K562 (cell line): ENCODE data around the gene LRRK1. TPM values are rescaled to one million over a fixed set of nuclear protein-coding genes. Genes with fewer than 3 reads are reported as not detected.

Source experiments
- ATAC-seq: fragments of 200-7000 bp; cut with Tn5 transposase; 3 replicates; pipeline ENCODE4 v1.9.1; 2020; ENCODE audit warnings: moderate library complexity
- BruUV-seq: library from RNA; stranded (reverse); fragments of 400-500 nt; replicated peaks from 2 replicates; lab custom pipeline; 2021; lab: Mats Ljungman, UMichigan
- CTCF ChIA-PET: fragments of 300-600 bp; formaldehyde crosslinking; extraction: SDS; loops from one replicate; lab custom pipeline; 2021; ENCODE audit warnings: low intra/inter-chr PET ratio; lab: Yijun Ruan, JAX
- POLR2A ChIA-PET: fragments of 300-600, 350-650 bp; sonication (Branson Sonifier 250); formaldehyde crosslinking; extraction: SDS; loops from one replicate; lab custom pipeline; 2021; ENCODE audit warnings: antibody characterized with exemption, inconsistent platforms; lab: Yijun Ruan, JAX
- DNase-seq, 4 experiments: peaks; one replicate each; pipeline versions ENCODE4 v3.0.0 to v3.0.0-alpha.2; 2011 to 2018; ENCODE audit warnings: low spot score in 3 of 4, mixed read lengths in 3 of 4; ENCODE audit errors: extremely low read depth in 1 of 4
- FAIRE-seq: peaks from 2 replicates; lab custom pipeline; 2011; peaks lifted over from hg19 to GRCh38; lab: Jason Lieb, UNC
- H2AFZ ChIP-seq: 2 replicates; pipeline ENCODE4 v1.6.0; 2011; ENCODE audit warnings: low read depth, low read length, control low read depth, inconsistent platforms
- H3K27ac ChIP-seq: fragments of 200-600 bp; 3 replicates; pipeline ENCODE4 v1.8.0; 2011; ENCODE audit warnings: low read depth, mild to moderate bottlenecking, control low read depth, inconsistent platforms, low read length, moderate library complexity, mixed read lengths; ENCODE audit errors: extremely low read depth
- H3K27me3 ChIP-seq, 2 experiments: fragments of 300-600 bp in 1 of 2; 2 replicates in 1 of 2; 3 replicates in 1 of 2; pipeline versions ENCODE4 v1.6.0 to v1.8.0; 2011; ENCODE audit warnings: inconsistent platforms in 2 of 2, low read length in 2 of 2, mild to moderate bottlenecking in 1 of 2, mixed read lengths in 1 of 2, moderate library complexity in 1 of 2; ENCODE audit not compliant: control insufficient read depth in 2 of 2, insufficient read depth in 2 of 2
- H3K36me3 ChIP-seq: fragments of 300-600 bp; 3 replicates; pipeline ENCODE4 v1.8.0; 2011; ENCODE audit warnings: mild to moderate bottlenecking, low read length, inconsistent platforms; ENCODE audit not compliant: control insufficient read depth, insufficient read depth
- H3K4me1 ChIP-seq, 2 experiments: fragments of 200-600 bp in 1 of 2; replicated peaks in 1 of 2; 2 replicates in 1 of 2; 3 replicates in 1 of 2; pipeline versions ENCODE4 v1.5.1 to v1.8.0; 2011; ENCODE audit warnings: inconsistent platforms in 2 of 2, low read length in 2 of 2, mild to moderate bottlenecking in 1 of 2, mixed read lengths in 1 of 2, moderate library complexity in 1 of 2; ENCODE audit not compliant: control insufficient read depth in 2 of 2, insufficient read depth in 2 of 2
- H3K4me2 ChIP-seq: 2 replicates; pipeline ENCODE4 v1.6.1; 2011; ENCODE audit warnings: low read length, control low read depth, inconsistent platforms, mixed read lengths; ENCODE audit not compliant: insufficient read depth
- H3K4me3 ChIP-seq: fragments of 200-600 bp; sonication (generic), shearing (Covaris generic); 2 replicates; pipeline ENCODE4 v1.5.1; 2016; ENCODE audit warnings: control low read depth, inconsistent platforms
- H3K79me2 ChIP-seq: fragments of 200-600 bp; 3 replicates; pipeline ENCODE4 v1.8.0; 2011; ENCODE audit warnings: low read length, inconsistent platforms; ENCODE audit not compliant: control insufficient read depth, insufficient read depth
- H3K9ac ChIP-seq, 2 experiments: 2 replicates each; pipeline versions ENCODE4 v1.6.0 to v1.6.1; 2011; ENCODE audit warnings: low read depth in 2 of 2, low read length in 2 of 2, control low read depth in 1 of 2, inconsistent platforms in 1 of 2, mild to moderate bottlenecking in 1 of 2, mixed read lengths in 1 of 2; ENCODE audit not compliant: insufficient read depth in 1 of 2
- H3K9me1 ChIP-seq: one replicate; pipeline ENCODE4 v1.6.0; 2011; ENCODE audit warnings: inconsistent platforms, mild to moderate bottlenecking, low read length, moderate library complexity; ENCODE audit not compliant: control insufficient read depth, insufficient read depth
- H3K9me3 ChIP-seq: replicated peaks from 2 replicates; pipeline ENCODE4 v1.5.1; 2011; ENCODE audit warnings: low read depth, low read length, inconsistent platforms; ENCODE audit not compliant: control insufficient read depth, insufficient read depth
- H4K20me1 ChIP-seq: replicated peaks from 2 replicates; pipeline ENCODE4 v1.6.1; 2011; ENCODE audit warnings: low read length, inconsistent platforms, mixed read lengths; ENCODE audit not compliant: control insufficient read depth, insufficient read depth
- ARHGAP35 ChIP-seq: fragments of 450-650 bp; IDR thresholded peaks from 2 replicates; pipeline ENCODE4 v1.6.1; 2018; ENCODE audit not compliant: partially characterized antibody
- DACH1 ChIP-seq: fragments of 450-650 bp; IDR thresholded peaks from 2 replicates; pipeline ENCODE4 v1.6.1; 2018; ENCODE audit not compliant: partially characterized antibody
- GABPA ChIP-seq: fragments of 200-800 bp; sonication (Bioruptor generic); conservative IDR thresholded peaks from 2 replicates; pipeline ENCODE4 v1.6.1; 2016; ENCODE audit warnings: low read depth, missing genetic modification characterization, missing compliant biosample characterization
- MCM3 ChIP-seq: fragments of 450-650 bp; IDR thresholded peaks from 2 replicates; pipeline ENCODE4 v1.6.1; 2016
- SAFB ChIP-seq: fragments of 200-400 bp; formaldehyde crosslinking; IDR thresholded peaks from 2 replicates; pipeline ENCODE4 v1.6.1; 2017; ENCODE audit warnings: low read depth, low read length, borderline replicate concordance
- XRCC5 ChIP-seq: fragments of 200-400 bp; formaldehyde crosslinking; IDR thresholded peaks from 2 replicates; pipeline ENCODE4 v1.6.1; 2017; ENCODE audit warnings: low read depth, mild to moderate bottlenecking, low read length
- ZNF24 ChIP-seq: fragments of 450-650 bp; IDR thresholded peaks from 2 replicates; pipeline ENCODE4 v1.6.1; 2016
- ZNF431 ChIP-seq: sonication (generic); formaldehyde crosslinking; IDR thresholded peaks from 2 replicates; pipeline ENCODE4 v1.8.0; 2022; ENCODE audit warnings: mild to moderate bottlenecking, missing genetic modification reagents
- ZNF695 ChIP-seq: fragments of 450-650 bp; formaldehyde crosslinking; IDR thresholded peaks from 2 replicates; pipeline ENCODE4 v1.4.0; 2020; ENCODE audit warnings: mild to moderate bottlenecking, moderate library complexity
- whole genome bisulfite sequencing: fragments of 100-300 bp; shearing (Covaris generic); methylation state at CpG from one replicate; pipeline ENCODE4 v1.1.6; 2016; ENCODE audit warnings: low coverage, mixed read lengths; ENCODE audit not compliant: insufficient coverage; ENCODE audit errors: missing lambda C conversion rate; 5-methylcytosine and 5-hydroxymethylcytosine counted together
- in situ Hi-C: fragments of 300-500 bp; cut with MboI; formaldehyde crosslinking; loops from 4 replicates; pipeline ENCODE4 v1.15.0; 2018; ENCODE audit warnings: inconsistent platforms, mixed read lengths
- intact Hi-C: fragments of 100-400 bp; cut with micrococcal nuclease; formaldehyde crosslinking; loops from 2 replicates; pipeline ENCODE4 v1.14.2; 2022
- polyA plus RNA-seq, 8 experiments: library from polyadenylated mRNA; depleted of rRNA in 4 of 8; stranded (reverse) in 5 of 8; unstranded in 3 of 8; fragments of >200 nt; fragmentation: Nextera tagmentation in 2 of 8; fragmentation: Illumina TruSeq in 1 of 8; extraction: Ambion mirVana in 2 of 8; extraction: Trizol in 1 of 8; gene quantifications; 2 replicates each; pipeline versions ENCODE4 v1.2.1 to v1.2.3, GENCODE V29; 2011 to 2014; ENCODE audit warnings: inconsistent platforms in 1 of 8, missing spikeins in 1 of 8
- total RNA-seq, 7 experiments: library from RNA; depleted of rRNA in 6 of 7; stranded (reverse); fragments of >200 nt in 6 of 7; fragmentation: Illumina TruSeq in 2 of 7; extraction: Trizol in 2 of 7; gene quantifications; 2 replicates each; pipeline versions ENCODE4 v1.2.1 to v1.2.3, GENCODE V29; 2011 to 2021; ENCODE audit warnings: low replicate concordance in 1 of 7
- TF ChIP-seq, protein P1 (sequence below): fragments of 450-650 bp; conservative IDR thresholded peaks from 2 replicates; pipeline ENCODE4 v1.6.1; 2016; ENCODE audit warnings: missing genetic modification characterization, low read depth, mild to moderate bottlenecking, control low read depth, missing compliant biosample characterization
- TF ChIP-seq, protein P2 (sequence below): fragments of 250-450 bp; sonication (Bioruptor Pico); IDR thresholded peaks from 2 replicates; pipeline ENCODE4 v1.4.0; 2020; ENCODE audit warnings: mild to moderate bottlenecking, moderate library complexity
- TF ChIP-seq, protein P3 (sequence below): fragments of 200-400 bp; formaldehyde crosslinking; IDR thresholded peaks from 2 replicates; pipeline ENCODE4 v1.6.1; 2017; ENCODE audit warnings: mild to moderate bottlenecking, low read depth, low read length, moderate library complexity

LRRK1 gene
- total and polyA plus RNA-seq, 9 of the 15 experiments (the other 6 are each of a cell fraction or from before 2014, with no cell fraction given) = 0.01 to 1.5 (median 0.11) TPM

DNA sequence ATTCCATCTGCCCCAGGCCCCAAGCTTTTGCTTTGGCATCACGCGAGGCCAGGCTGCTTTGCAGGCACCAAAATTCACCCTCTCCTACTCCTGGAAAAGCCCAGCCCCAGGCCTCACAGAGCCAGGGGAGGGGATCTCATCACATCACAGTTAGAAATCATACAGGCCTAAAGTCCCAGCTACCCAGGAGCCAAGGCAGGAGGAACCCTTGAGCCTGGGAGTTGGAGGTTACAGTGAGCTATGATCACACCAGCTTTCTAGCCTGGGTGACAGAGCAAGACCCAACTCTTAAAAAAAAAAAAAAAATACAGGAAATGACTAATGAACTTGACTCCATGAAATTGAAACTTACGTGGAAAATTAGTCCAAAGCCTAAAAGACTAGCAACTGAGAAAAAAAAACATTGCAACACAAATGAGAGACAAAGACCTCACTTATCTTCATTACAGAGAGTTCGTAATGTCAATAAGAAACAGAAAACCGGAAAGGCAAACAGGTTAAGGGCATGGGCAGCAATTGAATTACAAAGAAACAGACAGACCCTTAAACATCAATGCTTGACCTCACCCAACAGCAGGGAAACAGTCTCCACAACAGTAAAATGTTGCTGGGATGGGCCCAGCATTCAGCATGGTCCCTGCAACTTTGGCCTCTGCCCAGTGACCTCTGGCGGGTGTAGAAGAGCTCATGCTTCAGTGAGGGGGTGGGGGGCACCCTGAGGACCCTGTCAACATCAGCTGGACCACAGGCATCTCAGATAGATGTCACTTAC lies 151.5 kb downstream of the LRRK1 start:
- ChIA-PET POLR2A (interaction anchor here (0.7 kb wide), 1 partner anchor 16 kb away, joined by 3 read pairs; no protein-coding TSS in a partner anchor), CTCF (no interaction called here)
- Histone ChIP-seq H3K4me3 (no peak overlapping the region), H3K36me3 (no peaks in the 10 kb centered on the region), H3K9me1 (no peaks in the 10 kb centered on the region), H2AFZ (no peak overlapping the region), H4K20me1 (peaks cover 10% of the 10 kb centered on the region; the same call in 1 of the 2 replicates), H3K4me2 (no peak overlapping the region), H3K9ac (no peak overlapping the region), H3K4me1 (no peaks in the 10 kb centered on the region; a peak in 1 of 5 replicates), H3K27ac (no peak overlapping the region), H3K27me3 (peaks cover 30 to 57% of the 10 kb centered on the region in 2 experiments; a peak in 4 of 5 replicates), H3K9me3 (no peaks in the 10 kb centered on the region), H3K79me2 (no peaks in the 10 kb centered on the region)
- DNase-seq = no peak
- in situ Hi-C loops = no loop called here
- no peak for FAIRE-seq
- intact Hi-C loops = no loop called here
- 8% methylated on average over 4 of the region's 6 CpGs for WGBS
- BruUV-seq = no TSS peak
- ATAC-seq = no peak
- TF ChIP-seq ZNF24 (no peak), GABPA (0 out of 2 replicates have a peak, but pooled peaks have one; percentile 27), XRCC5 (no peak), ZNF431 (CRISPR knock-in tag) (no peak), DACH1 (no peak), ZNF695 (no peak), MCM3 (no peak), ARHGAP35 (no peak), SAFB (no peak)
- TF ChIP-seq, protein P1, sequence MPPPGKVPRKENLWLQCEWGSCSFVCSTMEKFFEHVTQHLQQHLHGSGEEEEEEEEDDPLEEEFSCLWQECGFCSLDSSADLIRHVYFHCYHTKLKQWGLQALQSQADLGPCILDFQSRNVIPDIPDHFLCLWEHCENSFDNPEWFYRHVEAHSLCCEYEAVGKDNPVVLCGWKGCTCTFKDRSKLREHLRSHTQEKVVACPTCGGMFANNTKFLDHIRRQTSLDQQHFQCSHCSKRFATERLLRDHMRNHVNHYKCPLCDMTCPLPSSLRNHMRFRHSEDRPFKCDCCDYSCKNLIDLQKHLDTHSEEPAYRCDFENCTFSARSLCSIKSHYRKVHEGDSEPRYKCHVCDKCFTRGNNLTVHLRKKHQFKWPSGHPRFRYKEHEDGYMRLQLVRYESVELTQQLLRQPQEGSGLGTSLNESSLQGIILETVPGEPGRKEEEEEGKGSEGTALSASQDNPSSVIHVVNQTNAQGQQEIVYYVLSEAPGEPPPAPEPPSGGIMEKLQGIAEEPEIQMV = no peak
- TF ChIP-seq, protein P2, sequence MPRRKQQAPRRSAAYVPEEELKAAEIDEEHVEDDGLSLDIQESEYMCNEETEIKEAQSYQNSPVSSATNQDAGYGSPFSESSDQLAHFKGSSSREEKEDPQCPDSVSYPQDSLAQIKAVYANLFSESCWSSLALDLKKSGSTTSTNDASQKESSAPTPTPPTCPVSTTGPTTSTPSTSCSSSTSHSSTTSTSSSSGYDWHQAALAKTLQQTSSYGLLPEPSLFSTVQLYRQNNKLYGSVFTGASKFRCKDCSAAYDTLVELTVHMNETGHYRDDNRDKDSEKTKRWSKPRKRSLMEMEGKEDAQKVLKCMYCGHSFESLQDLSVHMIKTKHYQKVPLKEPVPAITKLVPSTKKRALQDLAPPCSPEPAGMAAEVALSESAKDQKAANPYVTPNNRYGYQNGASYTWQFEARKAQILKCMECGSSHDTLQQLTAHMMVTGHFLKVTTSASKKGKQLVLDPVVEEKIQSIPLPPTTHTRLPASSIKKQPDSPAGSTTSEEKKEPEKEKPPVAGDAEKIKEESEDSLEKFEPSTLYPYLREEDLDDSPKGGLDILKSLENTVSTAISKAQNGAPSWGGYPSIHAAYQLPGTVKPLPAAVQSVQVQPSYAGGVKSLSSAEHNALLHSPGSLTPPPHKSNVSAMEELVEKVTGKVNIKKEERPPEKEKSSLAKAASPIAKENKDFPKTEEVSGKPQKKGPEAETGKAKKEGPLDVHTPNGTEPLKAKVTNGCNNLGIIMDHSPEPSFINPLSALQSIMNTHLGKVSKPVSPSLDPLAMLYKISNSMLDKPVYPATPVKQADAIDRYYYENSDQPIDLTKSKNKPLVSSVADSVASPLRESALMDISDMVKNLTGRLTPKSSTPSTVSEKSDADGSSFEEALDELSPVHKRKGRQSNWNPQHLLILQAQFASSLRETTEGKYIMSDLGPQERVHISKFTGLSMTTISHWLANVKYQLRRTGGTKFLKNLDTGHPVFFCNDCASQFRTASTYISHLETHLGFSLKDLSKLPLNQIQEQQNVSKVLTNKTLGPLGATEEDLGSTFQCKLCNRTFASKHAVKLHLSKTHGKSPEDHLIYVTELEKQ (CRISPR knock-in tag) = no peak
- TF ChIP-seq, protein P3, sequence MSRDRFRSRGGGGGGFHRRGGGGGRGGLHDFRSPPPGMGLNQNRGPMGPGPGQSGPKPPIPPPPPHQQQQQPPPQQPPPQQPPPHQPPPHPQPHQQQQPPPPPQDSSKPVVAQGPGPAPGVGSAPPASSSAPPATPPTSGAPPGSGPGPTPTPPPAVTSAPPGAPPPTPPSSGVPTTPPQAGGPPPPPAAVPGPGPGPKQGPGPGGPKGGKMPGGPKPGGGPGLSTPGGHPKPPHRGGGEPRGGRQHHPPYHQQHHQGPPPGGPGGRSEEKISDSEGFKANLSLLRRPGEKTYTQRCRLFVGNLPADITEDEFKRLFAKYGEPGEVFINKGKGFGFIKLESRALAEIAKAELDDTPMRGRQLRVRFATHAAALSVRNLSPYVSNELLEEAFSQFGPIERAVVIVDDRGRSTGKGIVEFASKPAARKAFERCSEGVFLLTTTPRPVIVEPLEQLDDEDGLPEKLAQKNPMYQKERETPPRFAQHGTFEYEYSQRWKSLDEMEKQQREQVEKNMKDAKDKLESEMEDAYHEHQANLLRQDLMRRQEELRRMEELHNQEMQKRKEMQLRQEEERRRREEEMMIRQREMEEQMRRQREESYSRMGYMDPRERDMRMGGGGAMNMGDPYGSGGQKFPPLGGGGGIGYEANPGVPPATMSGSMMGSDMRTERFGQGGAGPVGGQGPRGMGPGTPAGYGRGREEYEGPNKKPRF = no peak
